A549 (cell line): ENCODE data around the gene SDHB. TPM values are rescaled to one million over a fixed set of nuclear protein-coding genes. Genes with fewer than 3 reads are reported as not detected.

ENCODE experiments used
- ATAC-seq, 2 experiments: fragments of 200-7000 bp in 1 of 2; fragments of >200 bp in 1 of 2; cut with Nextera tagmentation in 1 of 2; cut with Tn5 transposase in 1 of 2; 3 replicates each; pipeline versions ENCODE4 v1.8.0 to v1.9.1; 2018 to 2020; ENCODE audit warnings: mild to moderate bottlenecking in 1 of 2, moderate library complexity in 1 of 2
- CTCF ChIA-PET: fragments of 300-600 bp; sonication (Branson Sonifier 250); formaldehyde crosslinking; extraction: SDS; loops from one replicate; lab custom pipeline; 2021; ENCODE audit warnings: antibody characterized with exemption, inconsistent platforms; lab: Yijun Ruan, JAX
- POLR2A ChIA-PET: fragments of 350-600 bp; formaldehyde crosslinking; extraction: SDS; loops from one replicate; lab custom pipeline; 2021; ENCODE audit warnings: antibody characterized with exemption, inconsistent platforms; lab: Yijun Ruan, JAX
- DNase-seq, 2 experiments: peaks; one replicate each; pipeline versions ENCODE4 v3.0.0 to v3.0.0-alpha.2; 2011 to 2016; ENCODE audit warnings: low read depth in 1 of 2, low spot score in 1 of 2
- FAIRE-seq: peaks from 2 replicates; lab custom pipeline; 2011; peaks lifted over from hg19 to GRCh38; lab: Jason Lieb, UNC
- H3K27ac ChIP-seq, 2 experiments: fragments of >200 bp; sonication (Bioruptor Twin); formaldehyde crosslinking; 3 replicates each; pipeline ENCODE4 v1.5.1; 2016 to 2017
- H3K4me1 ChIP-seq: fragments of >200 bp; sonication (Bioruptor Twin); formaldehyde crosslinking; 3 replicates; pipeline ENCODE4 v1.6.1; 2016
- H3K4me2 ChIP-seq: fragments of >200 bp; sonication (Bioruptor Twin); formaldehyde crosslinking; 3 replicates; pipeline ENCODE4 v1.6.1; 2016
- H3K4me3 ChIP-seq: fragments of >200 bp; sonication (Bioruptor Twin); formaldehyde crosslinking; 3 replicates; pipeline ENCODE4 v1.5.1; 2016
- H3K9me3 ChIP-seq: fragments of >200 bp; sonication (Bioruptor Twin); formaldehyde crosslinking; 3 replicates; pipeline ENCODE4 v1.6.1; 2016
- CEBPB ChIP-seq, 2 experiments: fragments of >200 bp in 1 of 2; sonication (Bioruptor Twin) in 1 of 2; formaldehyde crosslinking in 1 of 2; IDR thresholded peaks; 2 replicates each; pipeline ENCODE4 v1.6.1; 2012 to 2016
- EHMT2 ChIP-seq: fragments of 200-600 bp; sonication (generic); IDR thresholded peaks from 2 replicates; pipeline ENCODE4 v1.6.1; 2016; ENCODE audit warnings: antibody characterized with exemption, low read depth, mild to moderate bottlenecking, moderate library complexity
- ESRRA ChIP-seq: fragments of 150-350 bp; IDR thresholded peaks from 2 replicates; pipeline ENCODE4 v1.6.1; 2014; ENCODE audit warnings: mild to moderate bottlenecking, low read length, borderline replicate concordance
- FOSB ChIP-seq: fragments of 250-450 bp; sonication (Bioruptor Pico); IDR thresholded peaks from 2 replicates; pipeline ENCODE4 v1.5.0; 2020; ENCODE audit warnings: mild to moderate bottlenecking, moderate library complexity
- FOSL2 ChIP-seq, 2 experiments: fragments of 450-650 bp in 1 of 2; fragments of >200 bp in 1 of 2; sonication (Bioruptor Twin) in 1 of 2; formaldehyde crosslinking; IDR thresholded peaks; 2 replicates each; pipeline versions ENCODE4 v1.5.0 to v1.6.1; 2016 to 2020; ENCODE audit warnings: mild to moderate bottlenecking in 1 of 2, moderate library complexity in 1 of 2
- GATA3 ChIP-seq: IDR thresholded peaks from 2 replicates; pipeline ENCODE4 v1.6.1; 2012; ENCODE audit warnings: borderline replicate concordance
- HDAC2 ChIP-seq: fragments of 200-600 bp; sonication (generic); IDR thresholded peaks from 2 replicates; pipeline ENCODE4 v1.6.1; 2016
- HEYL ChIP-seq: fragments of 250-450 bp; sonication (Bioruptor Pico); IDR thresholded peaks from 2 replicates; pipeline ENCODE4 v1.8.0; 2021; ENCODE audit warnings: mild to moderate bottlenecking, moderate library complexity
- KDM5A ChIP-seq: fragments of 200-600 bp; sonication (generic); IDR thresholded peaks from 2 replicates; pipeline ENCODE4 v1.6.1; 2016; ENCODE audit warnings: antibody characterized with exemption, mild to moderate bottlenecking
- MAFK ChIP-seq: fragments of 450-650 bp; IDR thresholded peaks from 2 replicates; pipeline ENCODE4 v1.6.1; 2014; ENCODE audit not compliant: partially characterized antibody
- MAZ ChIP-seq: fragments of 150-350 bp; IDR thresholded peaks from 2 replicates; pipeline ENCODE4 v1.6.1; 2014; ENCODE audit warnings: antibody characterized with exemption, low read depth, low read length, borderline replicate concordance
- NR3C1 ChIP-seq: fragments of >200 bp; sonication (Bioruptor Twin); formaldehyde crosslinking; IDR thresholded peaks from 3 replicates; pipeline ENCODE4 v1.6.1; 2017
- PHF8 ChIP-seq: fragments of 200-600 bp; sonication (generic); IDR thresholded peaks from 2 replicates; pipeline ENCODE4 v1.6.1; 2016; ENCODE audit warnings: low read depth, mild to moderate bottlenecking, antibody characterized with exemption, moderate library complexity, borderline replicate concordance
- POLR2A ChIP-seq: IDR thresholded peaks from 2 replicates; pipeline ENCODE4 v1.6.1; 2012; ENCODE audit warnings: mild to moderate bottlenecking, low read length
- RAD21 ChIP-seq, 2 experiments: fragments of >200 bp in 1 of 2; sonication (Bioruptor Twin) in 1 of 2; formaldehyde crosslinking in 1 of 2; IDR thresholded peaks in 1 of 2; conservative IDR thresholded peaks in 1 of 2; 2 replicates in 1 of 2; 3 replicates in 1 of 2; pipeline ENCODE4 v1.6.1; 2012 to 2018; ENCODE audit warnings: inconsistent platforms in 1 of 2
- RNF2 ChIP-seq: fragments of 200-600 bp; sonication (generic); IDR thresholded peaks from 2 replicates; pipeline ENCODE4 v1.6.1; 2016; ENCODE audit warnings: low read depth, mild to moderate bottlenecking, antibody characterized with exemption, moderate library complexity, borderline replicate concordance
- TP53 ChIP-seq: fragments of 250-450 bp; sonication (Bioruptor Pico); IDR thresholded peaks from 2 replicates; pipeline ENCODE4 v1.5.0; 2021; ENCODE audit warnings: mild to moderate bottlenecking, moderate library complexity
- ZFP36 ChIP-seq: fragments of 450-650 bp; IDR thresholded peaks from 2 replicates; pipeline ENCODE4 v1.6.1; 2014; ENCODE audit warnings: borderline replicate concordance; ENCODE audit not compliant: partially characterized antibody
- ZSCAN20 ChIP-seq: fragments of 250-450 bp; sonication (Bioruptor Pico); IDR thresholded peaks from 2 replicates; pipeline ENCODE4 v1.8.0; 2022; ENCODE audit warnings: mild to moderate bottlenecking, moderate library complexity
- WGBS: methylation state at CpG from one replicate; pipeline ENCODE4 v1.1.6; 2017; ENCODE audit errors: missing lambda C conversion rate; 5-methylcytosine and 5-hydroxymethylcytosine counted together
- polyA plus RNA-seq, 4 experiments: library from polyadenylated mRNA; depleted of rRNA in 3 of 4; stranded (reverse); fragments of >200 nt; fragmentation: RNase III in 1 of 4; extraction: RNeasy Plus Mini Kit Qiagen cat#74134 plus additional on column Dnase treatment in 1 of 4; gene quantifications; 2 replicates in 3 of 4; 3 replicates in 1 of 4; pipeline ENCODE4 v1.2.3, GENCODE V29; 2011 to 2017
- TF ChIP-seq, protein P1 (sequence below): fragments of 450-650 bp; IDR thresholded peaks from 2 replicates; pipeline ENCODE4 v1.6.1; 2014; ENCODE audit warnings: antibody characterized with exemption
- TF ChIP-seq, protein P2 (sequence below): IDR thresholded peaks from 2 replicates; pipeline ENCODE4 v1.6.1; 2012
- TF ChIP-seq, protein P3 (sequence below): fragments of 200-600 bp; sonication (generic); IDR thresholded peaks from 2 replicates; pipeline ENCODE4 v1.6.1; 2016; ENCODE audit warnings: antibody characterized with exemption, mild to moderate bottlenecking, moderate library complexity
- TF ChIP-seq, protein P4 (sequence below): fragments of >200 bp; sonication (Bioruptor Twin); formaldehyde crosslinking; IDR thresholded peaks from 3 replicates; pipeline ENCODE4 v1.6.1; 2016

The SDHB gene
- polyA plus RNA-seq, 2 of the 4 experiments (the other 2 are of a cell fraction) = 114 to 262 TPM

DNA sequence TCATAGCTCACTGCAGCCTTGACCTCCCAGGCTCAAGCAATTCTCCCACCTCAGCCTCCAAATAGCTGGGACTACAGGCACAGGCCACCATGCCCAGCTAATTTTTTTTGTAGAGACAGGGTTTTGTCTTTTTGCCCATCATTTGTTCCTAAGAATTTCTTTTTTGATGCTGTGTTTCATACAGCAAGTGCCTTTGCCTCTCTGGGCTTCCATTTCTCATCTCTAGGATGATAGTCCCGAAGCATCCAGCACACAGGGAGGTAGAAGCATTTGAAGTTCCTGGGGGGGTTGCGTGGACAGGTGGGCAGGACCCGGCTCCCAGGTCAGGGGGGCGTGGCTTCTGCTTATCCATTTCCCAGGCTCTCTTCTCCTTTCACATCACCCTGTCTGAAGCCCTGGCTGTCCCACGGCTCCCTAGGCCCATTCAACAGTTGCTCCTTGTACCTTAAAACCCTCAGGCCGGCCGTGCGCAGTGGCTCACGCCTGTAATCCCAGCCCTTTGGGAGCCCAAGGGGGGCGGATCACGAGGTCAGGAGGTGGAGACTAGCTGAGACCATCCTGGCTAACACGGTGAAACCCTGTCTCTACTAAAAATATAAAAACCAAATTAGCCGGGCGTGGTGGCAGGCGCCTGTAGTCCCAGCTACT is 45.5 kb downstream of the SDHB start:
- no peak for ATAC-seq
- no peak for FAIRE-seq
- no peak overlapping the region for H3K4me2 ChIP-seq
- POLR2A ChIA-PET = no interaction called here
- no peak for TF ChIP-seq RNF2
- TF ChIP-seq ZFP36 = peak; percentile 14
- TF ChIP-seq, all 56 proteins: peak for 1
- no peak overlapping the region for H3K4me3 ChIP-seq
- no peaks in the 10 kb centered on the region for H3K9me3 ChIP-seq
- WGBS = 82% methylated on average over 15 of the region's 15 CpGs
- H3K27ac ChIP-seq = no peak overlapping the region
- H3K4me1 ChIP-seq = peaks cover 33% of the 10 kb centered on the region
- DNase-seq = no peak
- CTCF ChIA-PET = interaction anchor here (0.6 to 1.0 kb wide), 2 partner anchors 44 kb away, joined by 3 to 4 read pairs; no protein-coding TSS in a partner anchor

DNA sequence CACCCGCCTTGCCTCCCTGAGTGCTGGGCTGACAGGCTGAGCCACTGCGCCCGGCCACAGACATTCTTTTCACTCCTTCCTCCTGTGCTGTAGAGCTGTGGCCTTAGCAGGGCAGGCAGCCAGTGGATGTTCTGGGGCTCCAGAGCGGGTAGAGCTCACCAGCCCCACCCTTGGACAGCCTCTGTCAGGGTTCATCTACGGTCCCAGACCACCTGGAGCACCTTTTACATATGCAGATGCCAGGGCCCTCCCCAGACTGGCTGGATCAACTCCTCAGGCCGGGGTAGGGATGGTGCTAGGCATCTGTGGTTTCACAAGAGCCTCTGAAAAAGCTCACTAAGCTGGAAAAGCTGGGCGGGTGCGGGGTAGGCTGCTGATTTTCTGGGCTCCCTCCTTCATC is 46.7 kb downstream of the SDHB start:
- DNase-seq = no peak
- FAIRE-seq = no peak
- H3K4me2 ChIP-seq = no peak overlapping the region
- CTCF ChIA-PET = interaction anchor here (1.0 to 1.5 kb wide), 4 partner anchors 10 to 56 kb away, joined by 3 to 7 read pairs (median 4); no protein-coding TSS in a partner anchor
- TF ChIP-seq, protein P1, sequence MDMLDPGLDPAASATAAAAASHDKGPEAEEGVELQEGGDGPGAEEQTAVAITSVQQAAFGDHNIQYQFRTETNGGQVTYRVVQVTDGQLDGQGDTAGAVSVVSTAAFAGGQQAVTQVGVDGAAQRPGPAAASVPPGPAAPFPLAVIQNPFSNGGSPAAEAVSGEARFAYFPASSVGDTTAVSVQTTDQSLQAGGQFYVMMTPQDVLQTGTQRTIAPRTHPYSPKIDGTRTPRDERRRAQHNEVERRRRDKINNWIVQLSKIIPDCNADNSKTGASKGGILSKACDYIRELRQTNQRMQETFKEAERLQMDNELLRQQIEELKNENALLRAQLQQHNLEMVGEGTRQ = no peak
- TF ChIP-seq NR3C1 (no peak), MAFK (no peak), MAZ (no peak), TP53 (CRISPR knock-in tag) (no peak), HDAC2 (no peak), GATA3 (no peak), HEYL (CRISPR knock-in tag) (no peak), FOSB (CRISPR knock-in tag) (no peak), KDM5A (no peak), ESRRA (no peak), ZSCAN20 (CRISPR knock-in tag) (no peak), ZFP36 (no peak), EHMT2 (no peak)
- TF ChIP-seq, protein P2, sequence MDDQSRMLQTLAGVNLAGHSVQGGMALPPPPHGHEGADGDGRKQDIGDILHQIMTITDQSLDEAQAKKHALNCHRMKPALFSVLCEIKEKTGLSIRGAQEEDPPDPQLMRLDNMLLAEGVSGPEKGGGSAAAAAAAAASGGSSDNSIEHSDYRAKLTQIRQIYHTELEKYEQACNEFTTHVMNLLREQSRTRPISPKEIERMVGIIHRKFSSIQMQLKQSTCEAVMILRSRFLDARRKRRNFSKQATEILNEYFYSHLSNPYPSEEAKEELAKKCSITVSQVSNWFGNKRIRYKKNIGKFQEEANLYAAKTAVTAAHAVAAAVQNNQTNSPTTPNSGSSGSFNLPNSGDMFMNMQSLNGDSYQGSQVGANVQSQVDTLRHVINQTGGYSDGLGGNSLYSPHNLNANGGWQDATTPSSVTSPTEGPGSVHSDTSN = no peak
- TF ChIP-seq, protein P3, sequence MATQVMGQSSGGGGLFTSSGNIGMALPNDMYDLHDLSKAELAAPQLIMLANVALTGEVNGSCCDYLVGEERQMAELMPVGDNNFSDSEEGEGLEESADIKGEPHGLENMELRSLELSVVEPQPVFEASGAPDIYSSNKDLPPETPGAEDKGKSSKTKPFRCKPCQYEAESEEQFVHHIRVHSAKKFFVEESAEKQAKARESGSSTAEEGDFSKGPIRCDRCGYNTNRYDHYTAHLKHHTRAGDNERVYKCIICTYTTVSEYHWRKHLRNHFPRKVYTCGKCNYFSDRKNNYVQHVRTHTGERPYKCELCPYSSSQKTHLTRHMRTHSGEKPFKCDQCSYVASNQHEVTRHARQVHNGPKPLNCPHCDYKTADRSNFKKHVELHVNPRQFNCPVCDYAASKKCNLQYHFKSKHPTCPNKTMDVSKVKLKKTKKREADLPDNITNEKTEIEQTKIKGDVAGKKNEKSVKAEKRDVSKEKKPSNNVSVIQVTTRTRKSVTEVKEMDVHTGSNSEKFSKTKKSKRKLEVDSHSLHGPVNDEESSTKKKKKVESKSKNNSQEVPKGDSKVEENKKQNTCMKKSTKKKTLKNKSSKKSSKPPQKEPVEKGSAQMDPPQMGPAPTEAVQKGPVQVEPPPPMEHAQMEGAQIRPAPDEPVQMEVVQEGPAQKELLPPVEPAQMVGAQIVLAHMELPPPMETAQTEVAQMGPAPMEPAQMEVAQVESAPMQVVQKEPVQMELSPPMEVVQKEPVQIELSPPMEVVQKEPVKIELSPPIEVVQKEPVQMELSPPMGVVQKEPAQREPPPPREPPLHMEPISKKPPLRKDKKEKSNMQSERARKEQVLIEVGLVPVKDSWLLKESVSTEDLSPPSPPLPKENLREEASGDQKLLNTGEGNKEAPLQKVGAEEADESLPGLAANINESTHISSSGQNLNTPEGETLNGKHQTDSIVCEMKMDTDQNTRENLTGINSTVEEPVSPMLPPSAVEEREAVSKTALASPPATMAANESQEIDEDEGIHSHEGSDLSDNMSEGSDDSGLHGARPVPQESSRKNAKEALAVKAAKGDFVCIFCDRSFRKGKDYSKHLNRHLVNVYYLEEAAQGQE = no peak
- H3K4me3 ChIP-seq = no peak overlapping the region
- no peak for ATAC-seq
- H3K9me3 ChIP-seq = no peaks in the 10 kb centered on the region
- H3K27ac ChIP-seq = no peak overlapping the region
- peaks cover 32% of the 10 kb centered on the region for H3K4me1 ChIP-seq
- POLR2A ChIA-PET = no interaction called here
- WGBS = 88% methylated on average over 8 of the region's 8 CpGs

DNA sequence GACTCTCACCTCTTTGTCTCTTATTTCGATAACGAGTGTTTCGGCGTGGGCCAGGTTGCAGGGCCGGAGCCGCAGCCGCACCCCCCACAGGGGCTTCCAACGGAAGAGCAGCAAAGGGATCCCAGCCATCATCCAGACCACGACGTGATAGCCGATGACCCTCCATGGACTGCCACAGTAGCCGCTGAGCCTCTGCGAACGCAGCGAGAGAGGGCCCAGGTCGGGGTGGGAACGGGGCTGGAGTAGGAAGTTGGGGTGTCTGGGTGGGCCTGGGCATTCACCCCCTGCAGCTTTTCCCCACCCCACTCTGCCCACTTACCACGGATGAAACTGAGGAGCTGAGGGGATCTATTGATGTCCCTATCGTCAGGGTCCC is 48.5 kb downstream of the SDHB start:
- WGBS = 96% methylated on average over 16 of the region's 19 CpGs
- peaks cover 25% of the 10 kb centered on the region for H3K4me1 ChIP-seq
- H3K27ac ChIP-seq = peak overlapping the region in 1 of 2 experiments; percentile 84; a peak in 2 of 6 replicates
- ChIA-PET POLR2A (no interaction called here), CTCF (interaction anchor here (0.7 to 2.0 kb wide), 5 partner anchors 8 to 405 kb away, joined by 3 to 10 read pairs (median 4); no protein-coding TSS in a partner anchor)
- H3K4me3 ChIP-seq = no peak overlapping the region
- H3K4me2 ChIP-seq = no peak overlapping the region
- no peak for DNase-seq
- no peaks in the 10 kb centered on the region for H3K9me3 ChIP-seq
- TF ChIP-seq PHF8 (no peak), GATA3 (no peak), TP53 (CRISPR knock-in tag) (no peak), CEBPB (IDR thresholded peaks at IDR 0.05) (no peak), MAFK (no peak), RAD21 (conservative IDR thresholded peaks at IDR 0.05 in 1 of 2, IDR thresholded peaks at IDR 0.05 in 1 of 2) (no peak), NR3C1 (no peak), FOSL2 (IDR thresholded peaks at IDR 0.05) (no peak), FOSL2 (CRISPR knock-in tag; IDR thresholded peaks at IDR 0.05) (no peak), POLR2A (no peak)
- TF ChIP-seq, protein P2 = no peak
- TF ChIP-seq, protein P4, sequence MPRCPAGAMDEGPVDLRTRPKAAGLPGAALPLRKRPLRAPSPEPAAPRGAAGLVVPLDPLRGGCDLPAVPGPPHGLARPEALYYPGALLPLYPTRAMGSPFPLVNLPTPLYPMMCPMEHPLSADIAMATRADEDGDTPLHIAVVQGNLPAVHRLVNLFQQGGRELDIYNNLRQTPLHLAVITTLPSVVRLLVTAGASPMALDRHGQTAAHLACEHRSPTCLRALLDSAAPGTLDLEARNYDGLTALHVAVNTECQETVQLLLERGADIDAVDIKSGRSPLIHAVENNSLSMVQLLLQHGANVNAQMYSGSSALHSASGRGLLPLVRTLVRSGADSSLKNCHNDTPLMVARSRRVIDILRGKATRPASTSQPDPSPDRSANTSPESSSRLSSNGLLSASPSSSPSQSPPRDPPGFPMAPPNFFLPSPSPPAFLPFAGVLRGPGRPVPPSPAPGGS = no peak
- no peak for ATAC-seq
- no peak for FAIRE-seq
